GM20431 (cell line): Measurements from ENCODE around the gene PPP1R3A.

Source experiments
- in situ Hi-C: fragments of 300-500 bp; cut with MseI, MboI; formaldehyde crosslinking; loops from one replicate; pipeline ENCODE4 v1.15.0; 2020; ENCODE audit warnings: low sequenced_read_pairs; ENCODE audit not compliant: unreplicated experiment

Gene PPP1R3A

DNA sequence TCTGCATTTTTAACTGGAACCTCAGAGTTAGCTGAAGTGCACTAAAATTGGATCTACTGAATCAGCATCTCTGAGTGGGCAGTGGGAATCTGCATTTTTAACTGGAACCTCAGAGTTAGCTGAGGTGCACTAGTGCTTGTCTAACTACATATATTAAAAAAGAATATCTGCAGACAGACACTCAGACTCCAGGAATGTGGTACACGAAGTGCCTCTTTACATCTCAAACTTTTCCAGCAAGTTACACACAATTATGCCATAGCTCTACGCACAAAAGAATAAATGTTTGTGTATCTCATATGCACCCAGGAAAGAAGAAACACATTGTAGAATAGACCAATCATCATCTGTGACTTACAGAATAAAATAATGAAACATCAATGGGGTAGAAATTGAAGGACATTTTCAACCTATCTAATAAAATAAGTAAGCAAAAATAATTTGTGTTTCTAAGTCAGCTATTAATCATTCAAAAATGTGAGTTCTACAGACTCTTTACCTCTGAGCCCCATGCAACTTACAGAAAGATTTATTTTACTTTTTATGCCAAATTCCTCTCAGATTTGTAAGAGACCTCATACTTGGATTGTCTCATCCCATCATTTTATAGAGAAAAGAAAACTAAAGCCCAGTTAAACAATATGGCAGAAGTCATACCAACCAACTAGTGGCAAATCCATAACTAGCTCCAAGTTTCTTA lies 28.3 kb downstream of the PPP1R3A start:
- in situ Hi-C loops = no loop called here

DNA sequence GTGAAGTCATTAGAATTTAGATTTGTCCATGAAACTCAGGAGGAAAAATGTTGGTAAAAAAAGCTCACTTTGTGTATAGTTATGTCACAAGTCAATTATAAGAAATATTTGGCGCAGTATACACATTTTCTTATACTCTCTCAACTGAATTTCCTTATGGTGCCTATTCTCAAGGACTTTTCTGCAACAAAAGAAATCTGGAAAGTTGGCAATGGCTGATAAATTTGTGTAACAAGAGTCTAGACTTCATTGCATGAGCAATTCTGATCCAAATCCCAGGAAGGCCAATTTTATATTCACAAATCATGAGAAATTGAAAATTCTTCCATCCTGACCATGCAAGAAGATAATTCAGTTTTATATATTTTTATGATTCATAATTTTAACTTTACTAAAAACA lies 35.7 kb downstream of the PPP1R3A start:
- in situ Hi-C loops = no loop called here

DNA sequence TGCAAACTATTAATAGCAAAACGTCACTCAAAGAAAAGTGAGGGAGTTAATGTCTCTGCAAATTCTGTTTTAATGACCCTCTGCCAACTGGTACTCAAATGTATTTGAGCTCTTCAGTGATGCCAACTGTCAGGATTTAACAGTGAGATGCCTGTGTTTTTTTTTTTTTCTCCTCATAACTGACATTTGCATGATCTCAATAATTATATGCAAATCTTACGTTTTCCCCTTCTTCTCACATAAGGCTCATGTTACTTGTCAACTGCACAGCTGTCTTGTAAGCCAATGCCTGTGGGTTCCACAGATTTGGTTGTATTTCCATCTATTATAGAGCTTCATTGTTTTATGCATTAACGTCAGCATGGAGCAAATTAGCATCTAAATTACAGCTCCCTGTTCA lies 38.2 kb downstream of the PPP1R3A start:
- in situ Hi-C loops = no loop called here

DNA sequence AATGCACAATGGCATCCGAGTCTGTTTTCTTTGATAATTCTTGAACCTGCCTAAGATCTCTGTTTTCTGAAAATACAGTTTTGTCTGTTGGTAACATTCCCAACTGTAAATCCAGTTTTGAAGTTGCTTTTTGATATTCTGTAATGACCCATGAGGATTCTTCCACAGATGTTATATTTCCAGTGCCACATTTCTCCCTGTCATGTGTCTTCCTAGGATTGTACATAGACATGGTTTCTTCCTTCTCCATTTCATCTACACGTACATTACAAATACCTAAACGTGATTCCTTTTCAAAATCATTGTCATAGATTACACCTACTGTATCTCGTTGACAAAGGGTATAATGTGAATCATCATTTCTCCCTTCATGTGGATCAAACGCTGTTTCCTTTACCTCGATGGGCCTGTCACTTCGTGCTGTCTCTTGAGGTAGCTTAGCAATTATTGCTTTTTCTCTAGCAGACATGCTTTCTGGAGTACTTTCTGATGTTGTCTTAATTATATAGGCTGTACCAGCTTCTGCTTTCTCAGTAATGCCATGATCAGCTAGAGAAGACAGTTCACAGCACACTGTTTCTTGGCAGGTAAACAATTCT lies 40.3 kb downstream of the PPP1R3A start:
- in situ Hi-C loops = no loop called here

DNA sequence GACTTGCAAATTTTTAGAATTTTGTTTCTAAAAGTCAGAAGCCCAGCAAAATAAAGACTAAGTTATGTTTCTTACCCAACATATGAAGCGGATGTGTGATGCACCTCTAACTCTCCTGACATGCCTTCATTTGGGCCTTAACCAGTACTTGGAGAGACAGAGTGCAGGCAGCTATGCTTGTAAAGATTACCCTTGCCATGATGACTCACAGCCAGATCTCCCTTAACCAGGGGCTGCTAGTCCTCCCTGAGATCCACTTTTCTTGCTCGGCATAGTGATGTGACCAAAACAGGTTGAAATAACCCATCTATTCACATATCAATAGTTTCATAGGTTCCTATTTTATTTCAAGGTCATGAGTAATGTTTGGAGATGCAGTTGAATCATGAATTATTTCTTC lies 43.6 kb downstream of the PPP1R3A start:
- in situ Hi-C loops = no loop called here

DNA sequence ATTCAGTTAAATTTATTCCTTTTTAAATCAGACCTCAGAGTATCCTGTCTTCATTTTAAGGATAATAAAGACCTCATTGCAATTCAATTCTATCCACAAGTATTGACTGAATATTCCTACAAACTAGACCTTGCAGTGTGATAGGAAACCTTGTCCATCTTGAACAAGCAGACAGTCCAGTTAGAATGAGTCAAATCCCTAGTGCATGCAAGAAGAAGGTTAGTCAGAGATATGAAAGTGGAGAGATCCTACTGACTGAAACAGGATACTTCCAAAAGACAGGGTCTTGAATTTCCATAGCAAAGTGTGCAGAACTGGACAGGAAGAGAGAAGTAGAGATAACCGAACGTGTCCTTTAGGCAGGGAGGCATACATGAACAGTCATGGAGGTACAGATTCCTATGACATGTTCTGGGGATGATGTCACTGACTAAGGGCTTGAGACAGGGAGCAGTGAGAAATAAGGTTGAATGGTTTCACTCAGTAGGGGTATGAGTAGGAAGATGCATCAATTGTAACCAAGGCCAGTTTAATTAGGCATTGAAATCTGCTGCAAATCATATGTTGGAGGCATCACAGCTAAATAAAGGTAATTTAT lies 45.2 kb downstream of the PPP1R3A start:
- in situ Hi-C loops = no loop called here

DNA sequence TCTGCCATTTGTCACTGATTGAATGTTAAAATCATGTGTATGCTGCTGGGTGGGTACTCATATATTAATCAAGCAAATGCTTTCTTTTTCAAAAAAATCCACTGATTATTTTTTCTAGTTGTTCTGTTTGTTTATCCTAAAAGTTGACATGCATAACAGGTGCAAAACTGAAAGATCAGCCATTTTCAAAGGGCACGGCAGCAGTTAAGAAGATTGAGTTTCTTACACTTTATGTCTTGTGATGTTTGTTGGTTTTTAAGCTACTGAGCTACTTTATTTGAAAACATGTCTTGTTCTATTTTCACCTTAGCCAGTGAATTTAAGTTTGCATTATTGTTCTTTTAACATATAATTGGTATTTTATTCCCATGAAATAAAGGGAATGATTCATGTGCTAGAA lies 45.8 kb downstream of the PPP1R3A start:
- in situ Hi-C loops = no loop called here

DNA sequence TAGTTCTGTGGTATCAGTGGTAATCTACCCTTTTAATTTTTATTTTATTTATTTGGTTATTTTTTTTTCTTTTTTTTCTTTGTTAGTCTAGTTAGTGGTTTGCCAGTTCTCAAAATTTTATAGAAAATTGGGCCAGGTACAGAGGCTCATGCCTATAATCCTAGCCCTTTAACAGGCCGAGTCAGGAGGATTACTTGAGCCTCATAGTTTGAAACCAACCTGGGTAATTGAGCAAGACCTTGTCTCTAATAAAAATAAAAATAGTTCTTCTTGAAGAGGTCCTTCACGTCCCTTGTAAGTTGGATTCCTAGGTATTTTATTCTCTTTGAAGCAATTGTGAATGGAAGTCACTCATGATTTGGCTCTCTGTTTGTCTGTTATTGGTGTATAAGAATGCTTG lies 51.5 kb downstream of the PPP1R3A start:
- in situ Hi-C loops = no loop called here

DNA sequence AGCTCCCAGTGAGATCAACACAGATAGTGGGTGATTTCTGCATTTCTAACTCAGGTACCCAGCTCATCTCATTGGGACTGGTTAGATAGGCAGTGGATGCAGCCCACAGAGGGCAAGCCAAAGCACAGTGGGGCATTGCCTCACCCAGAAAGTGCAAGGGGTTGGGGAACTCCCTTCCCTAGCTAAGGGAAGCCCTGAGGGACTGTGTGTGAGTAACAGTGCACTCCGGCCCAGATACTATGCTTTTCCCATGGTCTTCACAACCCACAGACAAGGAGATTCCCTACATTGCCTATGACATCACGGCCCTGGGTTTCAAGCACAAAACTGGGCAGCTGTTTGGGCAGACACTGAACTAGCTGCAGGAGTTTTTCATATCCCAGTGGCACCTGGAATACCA lies 62.8 kb downstream of the PPP1R3A start:
- in situ Hi-C loops = no loop called here

DNA sequence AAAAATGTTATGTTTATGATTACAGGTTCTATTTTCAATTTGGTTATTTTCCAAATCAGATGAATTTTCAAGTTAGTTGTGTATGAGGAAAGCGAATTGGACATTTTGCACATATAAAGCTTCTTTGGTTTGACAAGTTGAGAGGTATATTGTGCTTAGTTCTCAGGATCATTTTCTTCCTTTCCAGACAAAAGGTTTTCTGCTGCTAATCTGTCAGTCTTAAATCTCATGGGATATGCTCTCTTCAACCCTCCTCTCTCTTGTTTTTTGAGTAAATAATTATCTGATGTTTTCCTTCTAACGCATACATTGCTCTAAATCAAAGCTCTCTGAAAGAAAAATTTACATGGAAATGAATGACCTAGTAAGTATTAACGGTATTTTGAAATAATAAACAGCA lies 77.9 kb downstream of the PPP1R3A start:
- in situ Hi-C loops = no loop called here

DNA sequence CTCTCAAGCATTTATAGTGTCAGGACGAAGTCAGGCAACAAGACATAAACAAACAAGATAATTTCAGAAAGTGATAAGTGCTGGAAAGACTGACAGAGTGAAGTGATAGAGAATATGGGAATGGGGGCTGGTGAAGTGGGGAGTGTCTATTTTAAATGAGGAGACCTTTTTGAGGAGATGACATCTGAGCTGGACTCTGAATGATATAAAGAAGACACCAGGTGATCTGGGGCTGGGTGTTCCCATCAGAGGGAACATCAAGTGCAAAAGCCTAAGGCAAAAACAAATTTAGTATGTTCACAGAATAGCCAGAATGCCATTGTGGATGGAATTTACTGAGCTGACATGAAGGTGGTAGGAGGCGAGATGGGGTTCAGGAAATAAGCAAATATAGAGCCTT lies 83.4 kb downstream of the PPP1R3A start:
- in situ Hi-C loops = no loop called here

DNA sequence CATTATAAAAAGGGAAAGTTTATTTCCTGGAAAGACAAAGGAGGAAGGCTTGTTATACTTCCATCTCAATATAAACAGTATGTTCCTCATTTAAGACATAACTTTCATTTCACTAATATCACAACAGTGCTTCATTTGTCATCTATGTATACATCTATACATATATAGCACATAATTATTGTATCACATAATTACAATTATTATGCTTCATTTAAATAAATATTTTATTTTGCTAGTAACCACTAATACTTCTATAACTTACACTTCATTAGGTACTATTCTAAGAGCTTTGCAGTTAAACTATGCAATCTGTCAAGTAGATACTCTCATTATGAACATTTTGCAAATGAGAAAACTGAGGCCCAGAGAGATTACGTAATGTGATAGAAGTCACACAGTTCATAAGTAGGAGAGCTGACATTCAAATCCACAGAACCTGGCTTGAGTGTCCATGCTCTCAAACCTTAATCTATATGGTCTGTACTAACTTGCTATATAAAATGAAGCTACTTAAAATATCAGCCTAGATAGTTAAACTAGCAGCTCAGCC lies 86.5 kb downstream of the PPP1R3A start:
- in situ Hi-C loops = no loop called here

DNA sequence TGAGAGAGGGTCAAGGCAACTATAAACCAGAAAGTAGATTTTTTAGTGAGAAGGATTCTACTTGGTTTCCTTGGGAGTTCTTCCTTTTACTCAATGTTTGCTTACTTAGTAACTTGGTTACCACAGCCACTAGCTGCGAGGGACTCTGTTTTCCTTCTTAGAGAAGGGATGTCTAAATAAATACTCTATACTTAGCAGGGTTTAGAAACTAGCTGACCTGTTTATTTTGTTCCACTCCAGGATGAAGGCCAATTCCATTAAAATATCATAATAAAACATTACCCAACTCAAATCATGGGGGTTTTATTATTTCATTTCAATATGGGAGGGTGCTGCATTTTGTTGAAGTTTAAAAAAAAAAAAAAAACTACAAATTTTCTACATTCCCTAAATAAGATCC lies 87.3 kb downstream of the PPP1R3A start:
- in situ Hi-C loops = no loop called here

DNA sequence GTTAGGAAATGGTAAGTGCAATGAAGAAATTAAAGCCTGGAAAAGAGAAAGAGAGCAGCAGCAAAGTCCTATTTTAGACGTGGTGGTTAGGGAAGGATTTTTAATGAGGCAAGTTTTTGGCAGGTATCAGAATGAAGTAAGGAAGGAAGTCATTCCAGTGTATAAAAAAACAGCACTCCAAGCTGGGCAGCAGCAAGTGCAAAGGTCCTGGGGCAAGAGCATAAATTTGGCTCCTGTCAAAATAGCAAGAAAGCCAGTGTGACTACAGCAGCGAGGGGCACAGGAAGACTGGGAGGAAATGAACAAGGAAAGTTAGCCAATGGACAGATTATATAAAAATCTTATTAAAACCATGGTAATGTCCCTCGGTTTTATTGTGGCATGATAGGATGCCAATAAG lies 90.2 kb downstream of the PPP1R3A start:
- in situ Hi-C loops = no loop called here
